Type B pancreatic cell (in vitro differentiated cells): ENCODE measurements around the gene POLR3C. TPM values are rescaled to one million over a fixed set of nuclear protein-coding genes. Genes with fewer than 3 reads are reported as not detected.

ENCODE experiments used
- DNase-seq: peaks from one replicate; pipeline ENCODE4 v3.0.0; 2021; ENCODE audit warnings: mixed read lengths; ENCODE audit not compliant: unreplicated experiment; ENCODE audit errors: extremely low spot score
- H3K27ac Mint-ChIP-seq: 2 replicates; pipeline ENCODE4 v1.8.0; 2021; ENCODE audit warnings: mild to moderate bottlenecking, mixed read lengths
- H3K27me3 Mint-ChIP-seq: 2 replicates; pipeline ENCODE4 v1.8.0; 2021; ENCODE audit warnings: mixed read lengths
- H3K36me3 Mint-ChIP-seq: 2 replicates; pipeline ENCODE4 v1.8.0; 2021; ENCODE audit warnings: mixed read lengths
- H3K4me1 Mint-ChIP-seq: one replicate; pipeline ENCODE4 v1.8.0; 2021; ENCODE audit warnings: mixed read lengths; ENCODE audit not compliant: unreplicated experiment
- H3K4me3 Mint-ChIP-seq: 2 replicates; pipeline ENCODE4 v1.8.0; 2021; ENCODE audit warnings: mild to moderate bottlenecking, mixed read lengths
- H3K9me3 Mint-ChIP-seq: 2 replicates; pipeline ENCODE4 v1.8.0; 2021; ENCODE audit warnings: mixed read lengths
- CTCF ChIP-seq: fragments of 200-600 bp; sonication (generic); conservative IDR thresholded peaks from 2 replicates; pipeline ENCODE4 v1.5.0; 2021; ENCODE audit warnings: antibody characterized with exemption, mild to moderate bottlenecking
- total RNA-seq: library from RNA; stranded (reverse); gene quantifications from 2 replicates; pipeline ENCODE4 v1.2.1, GENCODE V29; 2021; ENCODE audit warnings: low replicate concordance

Gene POLR3C
- total RNA-seq, 1 donor from 2014 or later: 28.3 TPM

- Mint-ChIP-seq H3K27ac (no peak overlapping the region), H3K4me3 (no peak overlapping the region)
These were observed 44.2 kb downstream of the POLR3C start for GRCh38 chr1:145868232-145868631.

DNA sequence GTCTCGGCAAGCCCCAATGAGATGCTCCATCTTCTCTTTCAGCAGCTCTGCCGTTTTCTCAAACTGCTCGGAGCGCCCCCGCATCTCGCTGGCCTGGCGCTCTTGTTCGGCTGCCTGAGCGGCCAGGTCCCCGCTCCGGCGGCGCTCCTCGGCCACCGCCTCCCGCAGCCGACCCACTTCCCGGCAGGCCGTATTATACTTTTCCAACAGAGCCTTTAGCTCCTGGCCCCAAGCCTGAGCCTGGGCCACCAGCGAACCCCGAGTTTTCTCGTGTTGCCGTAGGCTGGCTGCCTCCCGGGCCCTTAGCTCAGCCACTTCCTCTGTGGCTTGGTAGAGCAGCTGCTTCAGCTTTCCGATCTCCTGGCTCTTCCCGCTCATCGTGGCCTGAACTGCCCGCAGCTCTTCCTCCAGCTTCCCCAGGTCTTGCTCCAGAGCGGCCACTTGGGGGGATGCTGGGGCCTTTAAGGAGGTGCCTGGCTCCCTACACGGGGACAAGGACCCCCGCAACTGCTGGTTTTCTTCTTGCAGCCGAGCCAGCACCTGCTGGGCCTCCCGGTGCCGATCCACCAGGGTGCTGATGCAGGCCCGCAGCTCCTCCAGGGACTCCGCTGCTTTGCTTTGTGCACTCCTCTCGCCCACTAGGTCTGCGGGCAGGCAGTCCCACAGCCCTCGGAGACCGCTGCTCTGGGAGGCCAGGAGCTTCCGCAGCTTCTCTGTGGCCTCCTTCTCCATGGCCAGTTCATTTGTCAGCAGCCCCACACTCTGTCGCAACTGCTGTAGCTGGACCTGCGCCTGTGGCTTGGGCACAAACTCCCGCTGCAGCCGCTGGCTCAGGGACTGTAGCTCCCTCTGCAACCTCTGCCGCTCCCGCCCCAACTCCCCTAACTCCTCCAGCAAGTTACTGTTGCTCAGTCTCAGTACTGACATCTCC lies 48.3 kb downstream of the POLR3C start:
- no peak for DNase-seq
- Mint-ChIP-seq H3K9me3 (no peaks in the 10 kb centered on the region), H3K36me3 (no peaks in the 10 kb centered on the region), H3K27me3 (peaks cover 50% of the 10 kb centered on the region), H3K4me1 (peaks cover 10% of the 10 kb centered on the region), H3K4me3 (peak overlapping the region; percentile 31), H3K27ac (no peak overlapping the region)
- TF ChIP-seq CTCF: no peak

More at GRCh38 chr1:145868232-145868631, 44.2 kb downstream of the POLR3C start:
- Mint-ChIP-seq H3K36me3 (no peaks in the 10 kb centered on the region), H3K4me1 (peaks cover 10% of the 10 kb centered on the region), H3K9me3 (no peaks in the 10 kb centered on the region), H3K27me3 (peaks cover 53% of the 10 kb centered on the region)
- DNase-seq: no peak
- TF ChIP-seq CTCF: no peak

DNA sequence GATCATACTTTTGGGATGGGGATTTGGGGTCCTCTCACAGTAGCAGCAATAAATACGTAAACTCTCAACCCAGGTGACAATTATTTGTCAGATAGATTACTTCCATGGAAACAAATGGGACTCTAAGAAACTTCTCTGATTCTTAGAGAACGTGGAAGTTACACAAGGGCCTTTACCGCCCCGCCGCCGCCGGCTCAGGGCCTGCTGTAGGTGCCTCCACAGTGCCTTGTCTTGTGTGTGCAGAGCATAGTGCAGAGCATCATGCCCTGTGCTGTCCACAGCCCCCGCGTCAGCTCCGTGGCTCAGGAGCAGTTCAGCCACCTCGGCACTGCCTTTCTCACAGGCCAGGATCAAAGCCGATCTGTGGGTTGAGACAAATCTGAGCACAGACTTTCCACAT lies 50.6 kb downstream of the POLR3C start:
- Mint-ChIP-seq H3K27ac (no peak overlapping the region), H3K4me3 (no peak overlapping the region), H3K36me3 (no peaks in the 10 kb centered on the region), H3K4me1 (peaks cover 13% of the 10 kb centered on the region), H3K27me3 (peaks cover 47% of the 10 kb centered on the region), H3K9me3 (no peaks in the 10 kb centered on the region)
- no peak for TF ChIP-seq CTCF
- DNase-seq: no peak

- Mint-ChIP-seq H3K4me1 (peaks cover 13% of the 10 kb centered on the region), H3K27me3 (peaks cover 31% of the 10 kb centered on the region), H3K27ac (peak overlapping the region; percentile 34), H3K4me3 (no peak overlapping the region), H3K36me3 (no peaks in the 10 kb centered on the region), H3K9me3 (no peaks in the 10 kb centered on the region)
- no peak for TF ChIP-seq CTCF
- DNase-seq: no peak
These were observed 54.0 kb downstream of the POLR3C start for GRCh38 chr1:145877923-145878486.

DNA sequence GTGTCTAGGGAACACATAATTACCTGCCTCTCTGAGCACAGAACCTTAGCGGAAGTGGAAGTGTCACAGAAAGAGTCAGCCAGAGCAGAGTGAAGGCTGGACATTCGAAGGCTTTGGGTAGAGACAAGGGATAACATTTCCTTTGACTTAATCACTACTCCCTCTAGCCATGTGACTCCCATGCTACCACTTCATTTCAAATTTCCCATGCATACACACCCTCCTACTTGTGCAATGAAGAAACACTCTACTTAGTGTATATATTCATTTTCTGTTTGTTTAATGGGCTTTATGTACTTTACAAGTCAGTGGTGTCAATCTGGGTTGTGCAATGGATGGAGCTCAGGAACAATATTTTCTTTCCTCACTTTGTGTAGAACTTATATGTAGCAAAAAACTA lies 54.7 kb downstream of the POLR3C start:
- no peaks in the 10 kb centered on the region for H3K9me3 Mint-ChIP-seq
- H3K4me3 Mint-ChIP-seq: no peak overlapping the region
- H3K36me3 Mint-ChIP-seq: no peaks in the 10 kb centered on the region
- H3K27ac Mint-ChIP-seq: no peak overlapping the region
- DNase-seq: no peak
- H3K4me1 Mint-ChIP-seq: peaks cover 13% of the 10 kb centered on the region
- TF ChIP-seq CTCF: no peak
- H3K27me3 Mint-ChIP-seq: peaks cover 28% of the 10 kb centered on the region
